Measurements from ENCODE around the gene GRB7.
A peak's percentile ranks its signal among the peaks of the same experiment; 100 is the strongest.
"Not testable (repeated sequence)": the region's sequence is repeated elsewhere in the genome, so short reads cannot be mapped to it uniquely, and the experiment has no call there.

GRB7 gene

DNA sequence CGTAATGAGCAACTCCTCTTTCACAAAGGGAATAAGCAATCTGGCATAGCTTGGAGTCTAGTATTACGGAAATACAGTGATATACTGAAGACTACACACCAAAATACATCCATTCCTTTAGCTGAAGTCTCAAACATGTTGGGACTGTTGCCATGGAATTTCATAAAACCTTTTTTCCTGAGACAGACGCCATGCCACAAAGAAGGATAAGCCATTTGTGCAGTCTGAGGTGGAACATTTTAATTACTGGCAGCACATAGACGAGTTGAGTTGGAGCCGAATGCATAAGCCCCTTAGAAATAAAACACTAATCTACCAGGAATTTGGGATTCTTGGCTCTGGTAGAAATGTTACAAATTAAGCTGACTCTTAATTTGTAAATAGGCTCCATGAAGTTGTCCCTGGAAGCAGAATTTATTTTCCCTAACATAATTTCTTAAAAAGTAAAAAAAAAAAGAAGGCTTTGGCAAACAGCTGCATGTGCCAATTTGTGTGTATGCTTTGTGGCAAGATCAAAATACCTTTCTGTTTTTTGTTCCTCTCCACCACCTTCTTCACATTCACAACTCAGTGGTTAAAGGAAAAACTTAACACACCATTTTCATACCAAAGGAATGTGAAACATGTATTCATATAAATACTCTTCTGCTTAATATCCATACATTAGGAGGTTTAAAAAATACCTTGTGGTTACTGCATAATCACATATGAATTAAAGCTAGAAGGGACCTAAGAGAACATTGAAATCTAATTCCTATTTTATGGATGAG lies 25.5 kb downstream of the GRB7 start:
- H3K36me3 ChIP-seq (replicated peaks in 1 of 2; ENCODE audit: control insufficient read depth in 2 of 2, insufficient read depth in 2 of 2, low read length in 2 of 2), result no peaks in the 10 kb centered on the region

DNA sequence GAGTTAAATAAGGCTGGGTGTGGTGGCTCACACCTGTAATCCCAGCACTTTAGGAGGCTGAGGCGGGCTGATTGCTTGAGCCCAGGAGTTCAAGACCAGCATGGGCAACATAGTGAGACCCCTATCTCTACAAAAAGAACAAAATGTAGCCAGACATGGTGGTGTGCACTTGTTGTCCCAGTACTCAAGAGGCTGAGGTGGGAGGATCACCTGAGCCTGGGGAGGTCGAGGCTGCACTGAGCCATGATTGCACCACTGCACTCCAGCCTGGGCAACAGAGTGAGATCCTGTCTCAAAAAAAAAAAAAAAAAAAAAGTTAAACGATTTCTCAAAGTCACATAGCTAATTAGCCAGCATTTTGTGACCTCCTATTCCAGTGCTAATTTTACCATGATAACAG lies 26.4 kb downstream of the GRB7 start:
- H4K91ac ChIP-seq (ENCODE audit: low read depth, low read length, poor library complexity); H3K23ac ChIP-seq (ENCODE audit: low read depth, low read length, poor library complexity); H3K9ac ChIP-seq (ENCODE audit: low read depth, low read length, poor library complexity); H2BK5ac ChIP-seq (ENCODE audit: low read length); H3K79me1 ChIP-seq (ENCODE audit: low read depth, low read length); DNase-seq (ENCODE audit: low spot score); H2AFZ ChIP-seq (ENCODE audit: low read length); H3K18ac ChIP-seq (ENCODE audit: low read length); H3K4me3 ChIP-seq (ENCODE audit: low read length in 2 of 2); H3K4me1 ChIP-seq (ENCODE audit: control insufficient read depth in 2 of 2, insufficient read depth in 1 of 2, low read depth in 1 of 2, low read length in 2 of 2); H2BK12ac ChIP-seq (ENCODE audit: low read length); H3K36me3 ChIP-seq (replicated peaks in 1 of 2; ENCODE audit: control insufficient read depth in 2 of 2, insufficient read depth in 2 of 2, low read length in 2 of 2); H4K8ac ChIP-seq (ENCODE audit: low read depth, low read length); H2BK15ac ChIP-seq (ENCODE audit: low read length); H3K9me3 ChIP-seq (replicated peaks in 1 of 2; ENCODE audit: control insufficient read depth in 2 of 2, insufficient read depth in 1 of 2, low read depth in 1 of 2, low read length in 2 of 2); H3K4me2 ChIP-seq (ENCODE audit: insufficient read depth, low read length, poor library complexity, severe bottlenecking); H2BK120ac ChIP-seq (ENCODE audit: low read depth, low read length); H3K14ac ChIP-seq (ENCODE audit: low read length); H3K27ac ChIP-seq (replicated peaks; ENCODE audit: low read length); H2AK5ac ChIP-seq (ENCODE audit: low read depth, low read length); H3K4ac ChIP-seq (ENCODE audit: low read length): not testable (repeated sequence)
- no CpG with 5 or more reads among the region's 3 CpGs for WGBS, 2 donors (ENCODE audit: extremely low coverage in 2 of 2, insufficient read length in 2 of 2, insufficient replicate concordance in 1 of 2)
- H3K27me3 ChIP-seq (ENCODE audit: control insufficient read depth in 3 of 3, insufficient read depth in 3 of 3, low read depth in 1 of 3, low read length in 3 of 3), result peaks cover 0 to 45% (median 0%) of the 10 kb centered on the region in 3 experiments

More for the DNA sequence above, 25.5 kb downstream of the GRB7 start:
- Histone ChIP-seq H3K4me1 (ENCODE audit: control insufficient read depth in 2 of 2, insufficient read depth in 1 of 2, low read depth in 1 of 2, low read length in 2 of 2) (no peaks in the 10 kb centered on the region), H3K4ac (ENCODE audit: low read length) (no peak overlapping the region), H2BK5ac (ENCODE audit: low read length) (no peak overlapping the region), H3K9me3 (replicated peaks in 1 of 2; ENCODE audit: control insufficient read depth in 2 of 2, insufficient read depth in 1 of 2, low read depth in 1 of 2, low read length in 2 of 2) (no peaks in the 10 kb centered on the region), H3K14ac (ENCODE audit: low read length) (no peak overlapping the region), H3K4me3 (ENCODE audit: low read length in 2 of 2) (no peak overlapping the region), H3K79me1 (ENCODE audit: low read depth, low read length) (no peaks in the 10 kb centered on the region), H3K18ac (ENCODE audit: low read length) (no peak overlapping the region), H2BK120ac (ENCODE audit: low read depth, low read length) (no peak overlapping the region), H3K23ac (ENCODE audit: low read depth, low read length, poor library complexity) (no peak overlapping the region), H2BK12ac (ENCODE audit: low read length) (no peak overlapping the region), H2AFZ (ENCODE audit: low read length) (no peak overlapping the region), H3K27ac (replicated peaks; ENCODE audit: low read length) (no peak overlapping the region), H3K4me2 (ENCODE audit: insufficient read depth, low read length, poor library complexity, severe bottlenecking) (no peak overlapping the region), H3K9ac (ENCODE audit: low read depth, low read length, poor library complexity) (no peak overlapping the region), H2AK5ac (ENCODE audit: low read depth, low read length) (no peak overlapping the region), H4K8ac (ENCODE audit: low read depth, low read length) (no peak overlapping the region), H4K91ac (ENCODE audit: low read depth, low read length, poor library complexity) (no peak overlapping the region), H2BK15ac (ENCODE audit: low read length) (no peak overlapping the region), H3K27me3 (ENCODE audit: control insufficient read depth in 3 of 3, insufficient read depth in 3 of 3, low read depth in 1 of 3, low read length in 3 of 3) (peaks cover 0 to 43% (median 0%) of the 10 kb centered on the region in 3 experiments)
- WGBS, 2 donors (ENCODE audit: extremely low coverage in 2 of 2, insufficient read length in 2 of 2, insufficient replicate concordance in 1 of 2), result no CpG with 5 or more reads among the region's 5 CpGs
- no peak for DNase-seq (ENCODE audit: low spot score)

DNA sequence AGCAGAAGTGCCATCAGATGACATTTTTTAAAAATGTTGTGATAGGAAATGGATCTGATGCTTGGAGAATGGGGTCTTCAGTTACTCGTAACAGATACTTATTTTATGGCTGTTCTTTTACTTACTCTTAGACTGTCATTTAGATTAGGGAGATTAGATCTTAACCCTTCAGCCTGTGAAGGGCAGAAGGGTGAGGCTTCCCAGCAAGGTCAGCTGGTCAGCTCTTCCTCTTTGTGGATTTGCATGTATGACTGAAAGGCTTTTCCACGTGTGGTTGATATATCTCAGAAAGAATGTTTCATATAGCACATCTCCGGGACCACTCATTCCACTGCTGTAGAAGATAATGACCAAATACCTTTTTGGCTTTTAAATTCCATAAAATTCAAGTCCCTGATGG lies 27.4 kb downstream of the GRB7 start:
- Histone ChIP-seq H3K14ac (ENCODE audit: low read length) (no peak overlapping the region), H3K4me2 (ENCODE audit: insufficient read depth, low read length, poor library complexity, severe bottlenecking) (no peak overlapping the region), H3K36me3 (replicated peaks in 1 of 2; ENCODE audit: control insufficient read depth in 2 of 2, insufficient read depth in 2 of 2, low read length in 2 of 2) (no peaks in the 10 kb centered on the region), H3K27me3 (ENCODE audit: control insufficient read depth in 3 of 3, insufficient read depth in 3 of 3, low read depth in 1 of 3, low read length in 3 of 3) (peaks cover 0 to 49% (median 0%) of the 10 kb centered on the region in 3 experiments), H2BK12ac (ENCODE audit: low read length) (no peak overlapping the region), H3K9ac (ENCODE audit: low read depth, low read length, poor library complexity) (no peak overlapping the region), H3K9me3 (replicated peaks in 1 of 2; ENCODE audit: control insufficient read depth in 2 of 2, insufficient read depth in 1 of 2, low read depth in 1 of 2, low read length in 2 of 2) (no peaks in the 10 kb centered on the region), H3K4me1 (ENCODE audit: control insufficient read depth in 2 of 2, insufficient read depth in 1 of 2, low read depth in 1 of 2, low read length in 2 of 2) (no peaks in the 10 kb centered on the region), H2BK15ac (ENCODE audit: low read length) (no peak overlapping the region), H3K79me1 (ENCODE audit: low read depth, low read length) (no peaks in the 10 kb centered on the region), H3K23ac (ENCODE audit: low read depth, low read length, poor library complexity) (no peak overlapping the region), H4K91ac (ENCODE audit: low read depth, low read length, poor library complexity) (no peak overlapping the region), H3K27ac (replicated peaks; ENCODE audit: low read length) (no peak overlapping the region), H2AFZ (ENCODE audit: low read length) (no peak overlapping the region), H2BK5ac (ENCODE audit: low read length) (no peak overlapping the region), H4K8ac (ENCODE audit: low read depth, low read length) (no peak overlapping the region), H2BK120ac (ENCODE audit: low read depth, low read length) (no peak overlapping the region), H3K4ac (ENCODE audit: low read length) (no peak overlapping the region), H3K4me3 (ENCODE audit: low read length in 2 of 2) (no peak overlapping the region), H3K18ac (ENCODE audit: low read length) (no peak overlapping the region), H2AK5ac (ENCODE audit: low read depth, low read length) (no peak overlapping the region)
- WGBS, 2 donors (ENCODE audit: extremely low coverage in 2 of 2, insufficient read length in 2 of 2, insufficient replicate concordance in 1 of 2), result no CpG with 5 or more reads among the region's 3 CpGs
- no peak for DNase-seq (ENCODE audit: low spot score)

DNA sequence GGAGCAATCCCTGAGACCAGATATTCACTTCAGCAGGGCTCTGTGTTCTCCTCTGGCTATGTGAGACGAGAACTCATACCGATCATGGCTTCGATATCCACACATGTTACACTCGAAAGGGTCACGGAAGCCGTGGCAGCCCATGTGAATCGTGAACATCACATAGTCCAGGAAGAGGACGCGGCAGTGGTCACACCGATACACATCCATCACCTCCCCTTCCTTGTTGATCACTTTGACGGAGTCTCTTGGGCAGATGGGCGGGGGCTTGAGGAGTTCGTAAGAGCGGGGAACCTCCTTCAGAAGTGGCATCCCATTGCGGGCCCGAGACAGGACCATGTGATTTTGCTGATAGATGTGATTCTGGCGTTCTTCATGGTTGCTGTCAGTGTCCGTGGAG lies 28.0 kb downstream of the GRB7 start:
- Histone ChIP-seq H3K4me2 (ENCODE audit: insufficient read depth, low read length, poor library complexity, severe bottlenecking) (no peak overlapping the region), H3K79me1 (ENCODE audit: low read depth, low read length) (no peaks in the 10 kb centered on the region), H4K91ac (ENCODE audit: low read depth, low read length, poor library complexity) (no peak overlapping the region), H2BK5ac (ENCODE audit: low read length) (no peak overlapping the region), H3K27me3 (ENCODE audit: control insufficient read depth in 3 of 3, insufficient read depth in 3 of 3, low read depth in 1 of 3, low read length in 3 of 3) (peaks cover 0 to 52% (median 0%) of the 10 kb centered on the region in 3 experiments), H2AFZ (ENCODE audit: low read length) (no peak overlapping the region), H3K4me3 (ENCODE audit: low read length in 2 of 2) (no peak overlapping the region), H3K18ac (ENCODE audit: low read length) (no peak overlapping the region), H2BK120ac (ENCODE audit: low read depth, low read length) (no peak overlapping the region), H3K9me3 (replicated peaks in 1 of 2; ENCODE audit: control insufficient read depth in 2 of 2, insufficient read depth in 1 of 2, low read depth in 1 of 2, low read length in 2 of 2) (no peaks in the 10 kb centered on the region), H3K23ac (ENCODE audit: low read depth, low read length, poor library complexity) (no peak overlapping the region), H2AK5ac (ENCODE audit: low read depth, low read length) (no peak overlapping the region), H2BK15ac (ENCODE audit: low read length) (no peak overlapping the region), H3K4me1 (ENCODE audit: control insufficient read depth in 2 of 2, insufficient read depth in 1 of 2, low read depth in 1 of 2, low read length in 2 of 2) (no peaks in the 10 kb centered on the region), H4K8ac (ENCODE audit: low read depth, low read length) (no peak overlapping the region), H3K27ac (replicated peaks; ENCODE audit: low read length) (no peak overlapping the region), H2BK12ac (ENCODE audit: low read length) (peak overlapping the region; percentile 76), H3K36me3 (replicated peaks in 1 of 2; ENCODE audit: control insufficient read depth in 2 of 2, insufficient read depth in 2 of 2, low read length in 2 of 2) (no peaks in the 10 kb centered on the region), H3K4ac (ENCODE audit: low read length) (no peak overlapping the region), H3K14ac (ENCODE audit: low read length) (no peak overlapping the region), H3K9ac (ENCODE audit: low read depth, low read length, poor library complexity) (no peak overlapping the region)
- WGBS, 2 donors (ENCODE audit: extremely low coverage in 2 of 2, insufficient read length in 2 of 2, insufficient replicate concordance in 1 of 2), result no CpG with 5 or more reads among the region's 18 CpGs
- DNase-seq (ENCODE audit: low spot score), result no peak
